Brain pericyte (primary cell): ENCODE data around the gene HEXIM2.
"Not testable (repeated sequence)": the region's sequence is repeated elsewhere in the genome, so short reads cannot be mapped to it uniquely, and the experiment has no call there.

Experiments
- DNase-seq: peaks from one replicate; pipeline ENCODE4 v3.0.0-alpha.2; 2012; ENCODE audit warnings: low read depth, low spot score

HEXIM2 gene, protein sequence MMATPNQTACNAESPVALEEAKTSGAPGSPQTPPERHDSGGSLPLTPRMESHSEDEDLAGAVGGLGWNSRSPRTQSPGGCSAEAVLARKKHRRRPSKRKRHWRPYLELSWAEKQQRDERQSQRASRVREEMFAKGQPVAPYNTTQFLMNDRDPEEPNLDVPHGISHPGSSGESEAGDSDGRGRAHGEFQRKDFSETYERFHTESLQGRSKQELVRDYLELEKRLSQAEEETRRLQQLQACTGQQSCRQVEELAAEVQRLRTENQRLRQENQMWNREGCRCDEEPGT

DNA sequence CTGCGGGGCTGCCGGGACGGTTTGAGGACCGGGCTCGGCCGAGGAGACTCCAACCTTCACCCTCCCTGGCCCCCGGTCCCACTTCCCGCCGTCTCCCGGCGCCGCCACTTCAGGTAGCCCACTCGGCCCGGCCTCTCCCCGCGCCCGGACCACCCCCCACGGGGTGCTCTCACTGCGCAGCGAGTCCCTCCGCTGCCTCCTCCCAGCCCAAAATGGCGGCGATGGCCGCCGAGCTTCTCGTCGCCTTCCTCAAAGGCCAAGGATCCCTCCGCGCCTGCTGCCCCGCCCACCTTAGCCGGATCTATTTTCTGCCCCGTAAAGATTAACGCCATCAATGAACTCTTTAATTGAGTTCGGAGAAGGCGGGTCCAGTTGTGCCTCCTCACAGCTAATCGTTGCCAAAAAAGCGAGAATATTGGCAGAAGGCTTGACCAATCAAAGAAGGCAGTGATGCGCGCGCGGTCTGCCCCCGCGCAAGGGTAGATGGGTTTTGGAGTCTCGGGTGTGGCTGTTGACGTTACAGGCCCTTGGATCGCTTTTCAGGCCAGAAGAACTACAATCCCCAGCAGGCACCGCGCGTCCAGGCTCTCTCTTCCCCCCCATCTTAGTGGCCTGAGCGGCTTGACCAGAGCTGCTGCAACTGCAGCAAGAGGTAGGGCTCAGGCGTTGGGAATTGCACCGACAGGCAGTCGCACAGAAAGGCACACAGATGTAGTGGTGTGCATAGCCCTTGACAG, at the start of gene HEXIM2:
Gene HEXIM2 (plus strand): TSS at position 588 of the 737 bp plus-strand sequence. CDS start 919 bp downstream, outside the sequence.
- peak; percentile 100 for DNase-seq

DNA sequence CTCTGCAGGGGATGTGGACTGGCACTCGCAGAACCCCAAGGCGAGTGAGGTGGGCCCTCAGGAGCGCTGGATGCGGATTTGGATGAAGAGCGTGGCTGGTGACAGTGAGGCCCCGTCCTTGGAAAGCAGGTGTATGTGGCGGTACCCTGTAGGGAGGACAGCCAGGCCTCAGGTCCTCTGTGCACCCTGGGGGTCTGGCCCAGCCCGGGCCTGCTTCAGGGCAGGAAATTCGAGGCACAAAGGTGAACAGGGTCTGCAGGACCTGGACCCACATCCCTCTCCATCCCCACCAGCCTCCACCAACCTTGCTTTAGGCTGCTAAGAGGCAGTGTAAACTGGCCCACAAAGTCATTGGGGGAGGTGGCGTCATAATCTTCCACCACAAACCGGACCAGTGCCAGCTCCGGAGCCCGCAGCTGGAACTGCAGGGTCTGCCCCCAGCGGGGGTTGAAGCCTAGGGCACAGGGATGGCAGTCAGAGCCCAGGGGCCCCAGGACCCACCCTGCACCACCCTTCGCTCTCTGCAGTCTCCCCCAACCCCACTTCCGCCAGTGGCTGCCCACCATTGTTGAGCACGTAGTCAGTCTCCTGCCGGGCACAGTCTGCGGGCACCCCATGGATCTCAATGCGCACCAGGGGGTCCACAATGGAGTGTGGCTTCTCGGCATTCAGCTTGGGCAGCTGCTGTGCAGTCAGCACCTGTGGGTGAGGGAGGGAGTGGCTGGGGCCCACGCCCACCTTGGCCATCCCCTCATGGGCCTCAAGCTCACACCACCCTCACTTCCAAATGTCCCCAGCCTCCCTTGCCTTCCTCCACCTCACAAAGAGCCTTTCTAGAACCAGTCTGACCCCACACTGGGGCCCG, 48.9 kb upstream of the HEXIM2 start:
- no peak for DNase-seq

DNA sequence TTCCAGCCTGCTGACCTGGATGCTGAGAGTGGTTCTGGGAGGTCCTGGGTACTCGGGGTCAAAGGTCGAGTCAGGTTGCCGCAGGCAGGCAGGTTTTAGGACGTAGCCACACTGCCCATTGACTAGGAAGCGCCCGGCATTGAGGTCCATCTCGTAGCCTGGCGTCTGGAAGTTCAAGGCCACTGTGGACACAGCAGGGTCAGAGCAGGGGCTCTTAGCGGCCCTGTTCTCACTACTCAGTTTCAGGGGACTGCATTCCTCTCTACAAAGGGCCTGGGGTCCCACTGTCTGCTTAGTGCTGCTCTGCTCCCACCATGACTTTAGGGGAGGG, 48.3 kb upstream of the HEXIM2 start:
- no peak for DNase-seq

DNA sequence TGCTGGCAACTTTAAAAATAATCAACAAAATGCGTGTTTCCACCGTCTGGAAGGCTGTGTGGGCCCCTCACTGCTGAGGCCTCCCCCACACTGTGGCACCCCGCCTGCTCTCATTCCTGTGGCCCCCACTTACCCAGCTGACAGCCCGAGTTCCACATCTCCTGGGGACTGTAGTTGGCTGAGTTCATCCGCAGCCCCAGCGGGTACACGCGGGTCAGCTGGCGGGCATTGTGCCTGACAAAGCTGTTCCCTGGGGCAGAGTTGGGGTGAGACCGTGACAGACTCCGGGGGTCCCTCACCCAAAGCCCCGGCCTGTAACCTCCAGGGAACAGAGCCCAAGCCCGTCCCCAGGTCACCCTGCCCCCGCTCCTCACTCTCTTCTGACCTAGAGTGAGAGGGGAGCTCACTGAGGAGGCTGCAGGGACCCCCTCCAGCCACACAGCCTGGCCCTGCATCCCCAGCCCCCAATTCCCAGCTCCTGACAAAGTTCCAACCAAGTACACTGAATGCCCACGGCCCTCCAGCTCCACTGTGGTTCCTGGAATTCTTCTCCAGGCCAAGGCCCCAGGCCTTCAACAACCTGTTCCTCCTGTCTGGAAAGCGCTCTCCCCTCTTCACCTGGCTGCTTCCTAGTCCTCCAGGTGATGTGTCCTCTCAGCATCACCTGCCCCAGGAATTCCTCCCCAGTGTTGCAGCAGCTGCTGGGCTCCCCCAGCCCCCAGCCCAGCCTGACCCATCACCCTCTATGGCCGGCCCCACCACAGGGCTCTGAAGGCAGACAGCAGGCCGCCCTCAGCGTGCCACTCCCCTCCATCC, 47.4 kb upstream of the HEXIM2 start:
- no peak for DNase-seq

DNA sequence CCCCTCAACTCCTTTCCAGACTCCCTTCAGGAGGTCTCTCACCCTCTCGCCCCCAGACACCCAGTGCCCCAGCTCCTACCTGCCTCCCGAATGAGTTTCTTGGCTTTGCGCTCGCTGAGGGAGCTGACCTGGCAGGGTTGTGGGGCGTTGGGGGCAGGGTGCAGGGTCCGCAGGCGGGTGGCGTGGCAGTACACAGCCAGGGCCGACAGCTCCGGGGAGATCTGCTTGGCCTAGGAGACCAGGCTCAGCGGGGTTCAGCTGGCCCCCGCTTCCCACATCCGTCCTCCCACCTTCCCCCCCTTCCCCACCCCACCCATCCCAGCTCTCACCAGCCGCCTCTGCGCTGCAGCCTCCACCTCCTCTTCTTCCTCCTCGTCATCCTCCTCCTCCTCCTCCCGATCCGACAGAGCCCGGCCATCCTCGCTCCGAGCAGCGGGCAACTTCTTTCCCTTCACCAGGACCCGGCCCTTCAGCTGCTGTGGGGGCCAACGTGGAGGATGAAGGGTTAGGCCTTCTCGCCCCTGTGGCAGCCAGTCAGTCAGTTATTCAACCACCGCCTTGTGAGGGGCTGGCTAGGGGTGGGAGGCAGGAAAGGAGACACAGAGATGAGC, 46.6 kb upstream of the HEXIM2 start:
- no peak for DNase-seq

DNA sequence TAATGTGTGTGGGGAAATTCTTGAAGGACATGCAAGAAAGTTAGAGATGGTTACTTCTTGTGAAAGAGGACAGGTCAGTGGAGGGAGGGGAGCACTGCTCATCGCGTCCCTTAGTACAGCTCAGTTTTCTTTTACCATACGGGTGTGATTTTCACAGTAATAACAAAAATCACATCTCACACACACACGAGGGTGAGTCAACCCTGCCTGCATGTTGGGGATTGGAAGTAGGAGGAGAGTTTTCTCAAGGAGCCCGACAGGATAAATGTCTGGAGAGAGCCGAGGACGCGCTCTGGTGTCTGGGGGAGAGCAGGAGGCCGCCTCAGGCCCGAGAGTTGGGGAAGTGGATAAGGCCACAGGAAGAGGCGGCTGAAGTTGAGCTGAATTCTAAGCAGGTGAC, 45.8 kb upstream of the HEXIM2 start:
- no peak for DNase-seq

DNA sequence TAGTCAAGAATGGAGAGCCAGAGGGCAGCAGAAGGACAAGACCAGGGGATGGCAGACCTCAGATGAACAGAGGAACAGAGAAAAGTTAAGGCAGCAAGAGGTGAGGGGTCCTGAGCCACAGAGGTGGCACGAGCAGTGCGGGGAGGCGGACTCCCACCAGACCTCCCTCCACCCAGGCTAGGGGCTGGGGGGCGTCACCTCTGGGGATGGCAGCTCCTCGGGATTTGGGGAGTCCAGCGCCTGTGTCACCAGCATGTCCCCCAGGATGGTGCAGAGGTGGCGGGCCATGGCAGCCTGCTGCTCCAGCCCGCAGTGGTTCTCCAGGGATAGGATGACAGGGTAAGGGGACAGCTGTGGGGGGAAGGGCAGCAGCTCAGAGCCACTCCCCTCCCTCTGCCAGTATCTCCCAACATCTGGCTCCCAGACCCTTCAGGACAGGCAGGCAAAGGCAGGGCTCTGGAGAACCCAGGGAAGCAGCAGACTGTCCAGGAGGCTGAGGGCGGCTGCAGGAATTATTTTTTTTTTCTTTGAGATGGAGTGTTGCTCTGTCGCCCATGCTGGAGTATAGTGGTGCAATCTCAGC, 45.1 kb upstream of the HEXIM2 start:
- DNase-seq: no peak

DNA sequence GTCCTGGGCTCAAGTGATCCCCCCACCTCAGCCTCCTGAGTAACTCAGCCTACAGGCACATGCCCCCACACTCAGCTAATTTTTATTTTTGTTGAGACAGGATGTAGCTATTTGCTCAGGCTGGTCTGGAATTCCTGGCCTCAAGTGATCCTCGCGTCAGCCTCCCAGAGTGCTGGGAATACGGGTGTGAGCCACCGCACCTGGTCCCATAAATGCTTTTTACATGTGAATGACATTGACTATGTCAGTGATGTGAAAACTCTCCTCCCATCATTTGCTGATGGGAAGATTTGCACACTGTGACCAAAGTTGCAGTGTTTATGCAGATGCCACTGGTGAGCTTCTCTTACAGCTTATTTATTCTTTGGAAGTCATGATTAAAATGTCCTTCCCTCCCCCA, 44.3 kb upstream of the HEXIM2 start:
- no peak for DNase-seq

DNA sequence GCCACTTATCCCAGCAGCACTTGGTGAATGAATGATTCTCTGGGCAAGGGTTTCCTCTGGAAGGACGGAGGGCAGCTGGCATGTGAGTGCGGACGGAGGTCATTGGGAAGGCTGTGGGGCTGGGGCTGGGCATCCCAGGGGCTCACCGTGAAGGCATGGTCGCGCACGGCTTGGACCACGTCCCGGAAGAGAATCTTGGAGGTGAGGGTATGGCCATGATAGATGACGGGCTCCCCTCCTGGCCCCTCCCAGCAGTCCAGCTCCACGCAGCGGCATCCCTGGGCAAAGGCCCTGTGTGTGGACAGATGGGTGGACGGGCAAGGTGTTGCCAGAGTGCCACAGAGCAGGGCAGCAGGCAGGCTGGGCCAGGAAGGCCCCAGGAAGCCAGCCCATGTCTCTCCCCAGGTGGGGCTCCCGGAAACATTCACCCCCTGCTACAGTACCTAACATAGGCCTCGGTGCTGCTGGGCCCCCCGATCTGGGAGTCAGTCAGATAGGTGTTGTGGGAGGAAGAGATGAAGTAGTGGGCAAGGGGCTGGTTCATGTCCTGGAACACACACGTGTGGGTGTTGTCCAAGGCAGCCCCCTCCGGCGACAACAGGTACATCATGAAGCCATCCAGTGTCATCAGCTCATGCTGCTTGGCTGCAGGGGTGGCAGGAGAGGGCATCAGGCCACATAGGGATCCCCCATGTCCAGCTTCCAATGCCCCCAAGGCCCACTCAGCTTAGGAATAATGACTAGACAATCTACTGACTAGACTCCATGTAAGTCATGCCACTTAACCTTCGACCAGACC, 43.6 kb upstream of the HEXIM2 start:
- no peak for DNase-seq

DNA sequence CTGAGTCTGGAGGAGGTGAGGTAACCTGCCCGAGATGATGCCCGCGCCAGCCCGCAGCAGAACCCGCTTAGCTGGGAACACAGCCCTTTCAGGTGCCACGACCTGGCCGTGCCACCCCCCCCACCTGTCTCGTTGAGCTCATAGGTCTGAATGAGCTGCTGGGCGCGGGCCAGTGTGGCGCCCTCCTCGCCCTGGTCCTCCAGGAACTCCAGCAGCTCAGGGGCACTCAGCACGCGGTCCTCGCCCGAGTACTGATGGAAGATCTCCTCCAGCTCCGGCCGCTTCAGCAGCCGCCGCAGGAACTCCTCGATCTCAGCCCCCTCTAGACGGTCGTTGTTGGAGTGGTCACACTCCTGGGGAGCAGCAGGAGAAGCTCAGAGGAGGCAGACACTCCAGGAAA, 43.0 kb upstream of the HEXIM2 start:
- DNase-seq: no peak

DNA sequence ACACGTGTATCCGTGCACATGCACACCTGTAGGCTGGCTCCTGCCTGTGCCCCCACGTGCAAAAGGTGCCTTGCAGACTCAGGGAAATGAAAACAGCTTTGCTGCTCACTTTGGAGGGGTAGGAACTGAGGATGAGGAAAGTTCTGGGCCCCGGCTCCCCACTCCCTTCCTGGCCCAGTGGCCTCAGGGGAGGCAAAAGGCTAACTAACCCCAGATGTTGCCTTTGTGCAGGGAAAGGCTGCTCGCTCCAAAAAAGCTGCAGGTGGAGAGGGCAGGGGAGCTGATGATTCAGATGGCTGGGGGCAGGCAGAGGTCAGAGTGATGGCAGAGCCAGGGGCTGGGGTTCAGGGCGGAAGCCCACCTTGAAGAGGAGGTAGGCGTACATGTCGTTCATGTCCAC, 41.7 kb upstream of the HEXIM2 start:
- DNase-seq: no peak

DNA sequence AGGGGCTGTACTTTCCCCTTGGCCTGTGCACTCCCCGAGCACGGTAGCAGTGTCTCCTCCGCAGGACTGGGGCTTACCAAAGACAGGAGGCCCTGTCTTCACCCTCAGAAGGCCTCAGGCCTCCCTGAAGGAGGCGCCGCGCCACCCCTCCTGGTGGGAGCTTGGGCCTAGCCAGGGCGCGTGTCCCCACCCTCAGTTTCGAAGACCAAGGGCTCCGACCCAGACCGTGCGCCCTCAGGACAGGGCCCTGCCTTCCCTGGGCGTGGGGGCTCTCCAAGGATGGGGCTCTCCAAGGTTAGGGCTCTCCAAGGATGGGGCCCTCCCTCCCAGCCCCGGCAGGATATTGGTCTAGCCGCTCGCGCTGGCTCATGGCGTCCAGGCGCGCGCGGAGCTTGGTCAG, 41.1 kb upstream of the HEXIM2 start:
- no peak for DNase-seq

DNA sequence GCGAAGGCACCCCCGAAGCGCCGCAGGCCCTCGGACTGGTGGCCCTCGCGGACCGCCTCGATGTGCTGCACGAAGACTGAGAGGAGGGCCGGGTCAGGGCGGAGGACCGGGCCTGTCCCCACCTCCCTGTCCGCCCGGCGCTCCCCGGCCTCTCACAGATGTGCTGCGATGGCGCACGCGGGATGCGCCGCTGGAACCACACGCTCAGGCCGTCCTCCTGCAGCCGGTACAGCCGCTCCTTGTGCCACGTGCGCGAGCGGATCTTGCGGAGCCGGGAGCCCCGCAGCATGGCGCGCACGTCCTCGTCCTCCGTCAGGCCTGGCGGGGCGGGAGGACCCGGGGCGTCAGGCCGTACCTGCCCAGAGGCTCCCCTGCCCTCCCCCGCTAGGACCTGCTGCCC, 40.6 kb upstream of the HEXIM2 start:
- DNase-seq: no peak

DNA sequence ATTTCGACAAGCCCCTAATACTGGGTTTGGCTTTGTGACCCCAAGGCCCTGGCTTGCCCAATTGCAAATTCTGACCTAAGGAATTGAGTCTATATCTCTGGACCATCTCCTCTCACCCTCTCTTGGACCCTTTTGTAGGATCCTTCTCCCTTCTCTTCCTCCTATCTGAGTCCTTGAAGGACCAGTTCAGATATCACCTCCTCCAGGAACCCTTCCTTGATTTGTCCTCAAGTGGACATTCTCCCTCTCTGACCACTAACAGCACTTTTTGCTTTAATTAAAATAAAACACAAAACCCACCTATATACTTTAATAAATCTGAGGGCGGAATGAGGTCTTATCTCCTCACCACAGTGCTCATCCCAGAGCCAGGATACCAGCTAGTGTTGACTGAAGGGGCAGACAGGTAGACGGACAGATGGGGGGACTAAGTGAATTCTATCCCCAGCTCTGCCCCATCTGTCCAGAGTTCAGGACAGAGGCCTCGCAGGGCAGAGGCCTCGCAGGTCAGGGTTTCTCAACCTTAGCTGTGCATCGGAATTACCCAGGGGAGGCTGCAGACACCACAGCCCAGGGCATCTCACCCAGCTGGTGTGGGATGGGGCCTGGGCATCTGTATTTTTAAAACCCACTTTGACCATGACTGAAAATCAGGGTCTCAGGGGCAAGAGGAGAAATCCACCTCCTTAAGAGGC, 38.5 kb upstream of the HEXIM2 start:
- DNase-seq: no peak

DNA sequence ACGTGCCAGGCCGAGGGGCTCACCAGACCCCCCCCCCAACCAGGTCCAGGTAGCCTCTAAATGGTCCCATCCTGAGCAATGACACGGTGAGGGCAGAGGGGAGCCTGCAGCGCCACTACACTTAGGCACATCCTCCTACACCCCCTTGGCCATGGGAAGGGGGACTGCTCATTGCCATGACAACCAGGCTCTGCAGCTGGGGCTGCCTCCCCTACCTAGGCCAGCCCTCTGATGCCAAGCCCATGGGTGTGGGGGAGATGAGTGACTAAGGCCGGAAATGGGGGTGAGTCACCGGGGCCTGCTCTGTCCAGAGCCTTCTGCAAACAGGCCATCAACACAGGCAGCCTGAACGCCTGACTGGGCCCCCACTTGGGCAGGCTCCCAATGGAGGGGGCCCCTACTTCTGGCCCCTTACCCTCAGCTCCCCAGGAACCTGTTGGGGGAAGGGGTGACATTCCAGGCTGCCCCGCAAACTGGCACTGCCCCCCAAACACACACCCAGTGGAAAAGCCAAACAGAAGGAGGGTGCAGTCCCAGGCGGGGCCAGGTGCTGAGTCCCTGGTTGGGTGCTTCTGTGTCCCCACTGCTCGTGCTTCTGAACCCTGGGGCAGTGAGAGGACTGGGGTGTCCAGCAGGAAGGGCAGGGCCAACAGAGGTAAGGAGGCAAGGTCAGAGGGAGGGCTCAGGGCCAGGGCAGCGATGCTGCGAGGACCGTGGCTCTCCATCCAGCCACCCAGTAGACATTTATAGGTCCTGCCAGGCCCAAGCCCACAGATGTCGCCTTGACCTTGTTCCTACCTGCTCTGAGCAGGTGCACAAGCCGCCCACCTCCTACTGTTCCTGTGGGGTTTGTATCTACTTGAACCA, 37.5 kb upstream of the HEXIM2 start:
- DNase-seq: no peak

DNA sequence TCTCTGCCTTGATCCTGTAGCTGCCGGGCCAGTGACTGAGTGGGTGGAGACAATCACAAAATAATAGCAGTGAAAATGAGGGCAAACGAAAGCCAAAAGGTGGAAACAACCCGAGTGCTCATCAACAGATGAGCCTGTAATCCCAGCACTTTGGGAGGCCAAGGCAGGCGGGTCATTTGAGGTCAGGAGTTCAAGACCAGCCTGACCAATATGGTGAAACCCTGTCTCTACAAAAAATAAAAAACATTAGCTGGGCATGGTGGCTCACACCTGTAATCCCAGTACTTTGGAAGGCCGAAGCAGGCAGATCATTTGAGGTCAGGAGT, 36.9 kb upstream of the HEXIM2 start:
- not testable (repeated sequence) for DNase-seq

DNA sequence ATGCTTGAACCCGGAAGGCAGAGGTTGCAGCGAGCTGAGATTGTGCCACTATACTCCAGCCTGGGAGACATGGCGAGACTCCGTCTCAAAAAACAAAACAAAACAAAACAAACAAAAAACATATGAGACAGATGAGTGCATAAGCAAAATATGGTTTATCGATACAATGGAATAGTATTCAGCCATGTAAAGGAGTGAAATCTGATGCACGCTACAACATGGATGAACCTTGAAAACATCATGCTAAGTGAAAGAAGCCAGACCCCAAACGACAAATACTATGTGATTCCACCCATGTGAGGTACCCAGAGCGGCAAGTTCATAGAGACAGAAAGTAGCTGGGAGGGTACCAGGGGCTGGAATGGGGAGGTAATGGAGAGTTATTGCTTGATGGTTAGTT, 36.2 kb upstream of the HEXIM2 start:
- DNase-seq: no peak

DNA sequence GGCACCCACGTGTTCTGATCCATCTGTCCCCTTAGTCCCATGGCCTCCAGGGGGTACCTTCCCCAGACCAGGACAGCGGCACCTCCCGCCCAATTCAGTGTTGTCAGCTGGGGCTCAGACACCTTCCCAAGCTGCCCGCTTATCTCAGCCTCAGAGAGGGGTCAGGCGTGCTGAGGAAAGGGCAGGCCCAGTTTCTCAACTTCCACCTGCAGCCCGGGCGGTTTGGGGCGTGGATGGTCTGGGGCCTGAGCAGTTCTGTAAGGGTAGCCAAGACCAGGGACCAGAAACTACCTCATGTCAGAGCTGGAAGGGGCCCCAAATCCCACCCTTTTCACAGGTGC, 34.5 kb upstream of the HEXIM2 start:
- DNase-seq: no peak
